ENCODE results near the gene CRYZL1.
"Not testable (repeated sequence)": the region's sequence is repeated elsewhere in the genome, so short reads cannot be mapped to it uniquely, and the experiment has no call there.

The CRYZL1 gene

GRCh38 chr21:33626151-33626550 is 15.4 kb downstream of the CRYZL1 start:
- not testable (repeated sequence) for DNase-seq (ENCODE audit: low read depth)

GRCh38 chr21:33622253-33622652 is 19.3 kb downstream of the CRYZL1 start:
- DNase-seq (ENCODE audit: low read depth): no peak

GRCh38 chr21:33619726-33620125 is 21.8 kb downstream of the CRYZL1 start:
- DNase-seq (ENCODE audit: low read depth): no peak

- no peak for DNase-seq (ENCODE audit: low read depth)
Observed at GRCh38 chr21:33618407-33618806, 23.1 kb downstream of the CRYZL1 start.

- DNase-seq (ENCODE audit: low read depth): not testable (repeated sequence)
Observed at GRCh38 chr21:33617565-33617964, 24.0 kb downstream of the CRYZL1 start.

- DNase-seq (ENCODE audit: low read depth): no peak
Observed at GRCh38 chr21:33611006-33611744, 30.4 kb downstream of the CRYZL1 start.

- peak; percentile 8 for DNase-seq (ENCODE audit: low read depth)
Observed at GRCh38 chr21:33608559-33608958, 33.0 kb downstream of the CRYZL1 start.

GRCh38 chr21:33598051-33598450 is 43.5 kb downstream of the CRYZL1 start:
- no peak for DNase-seq (ENCODE audit: low read depth)

- peak; percentile 56 for DNase-seq (ENCODE audit: low read depth)
Observed at GRCh38 chr21:33588485-33589335, 52.8 kb downstream of the CRYZL1 start, which contains the start of gene DONSON. DONSON (minus strand) TSS chr21:33588684; CDS start chr21:33588641, 43 bp downstream.

GRCh38 chr21:33587792-33588484 is 53.6 kb downstream of the CRYZL1 start:
- no peak for DNase-seq (ENCODE audit: low read depth)

- no peak for DNase-seq (ENCODE audit: low read depth)
Observed at GRCh38 chr21:33586927-33587326, 54.6 kb downstream of the CRYZL1 start.

- DNase-seq (ENCODE audit: low read depth): no peak
Observed at GRCh38 chr21:33584455-33584854, 57.1 kb downstream of the CRYZL1 start.

- no peak for DNase-seq (ENCODE audit: low read depth)
Observed at GRCh38 chr21:33578959-33579542, 62.5 kb downstream of the CRYZL1 start.

GRCh38 chr21:33578214-33578613 is 63.3 kb downstream of the CRYZL1 start:
- DNase-seq (ENCODE audit: low read depth): no peak

- not testable (repeated sequence) for DNase-seq (ENCODE audit: low read depth)
Observed at GRCh38 chr21:33576741-33577141, 64.8 kb downstream of the CRYZL1 start.

GRCh38 chr21:33572350-33572749 is 69.2 kb downstream of the CRYZL1 start:
- DNase-seq (ENCODE audit: low read depth): no peak

GRCh38 chr21:33569991-33570390 is 71.5 kb downstream of the CRYZL1 start:
- DNase-seq (ENCODE audit: low read depth): no peak

- no peak for DNase-seq (ENCODE audit: low read depth)
Observed at GRCh38 chr21:33568448-33568847, 73.1 kb downstream of the CRYZL1 start.

- DNase-seq (ENCODE audit: low read depth): no peak
Observed at GRCh38 chr21:33567914-33568313, 73.6 kb downstream of the CRYZL1 start.

- DNase-seq (ENCODE audit: low read depth): no peak
Observed at GRCh38 chr21:33566514-33566913, 75.0 kb downstream of the CRYZL1 start.

- no peak for DNase-seq (ENCODE audit: low read depth)
Observed at GRCh38 chr21:33562389-33562788, 79.2 kb downstream of the CRYZL1 start.

GRCh38 chr21:33561373-33561772 is 80.2 kb downstream of the CRYZL1 start:
- no peak for DNase-seq (ENCODE audit: low read depth)

Data from HS-5 (cell line).